ENCODE measurements around the gene PSPC1. TPM values are rescaled to one million over a fixed set of nuclear protein-coding genes. Genes with fewer than 3 reads are reported as not detected.

Gene PSPC1
- total RNA-seq, 1 donor from 2014 or later, result 28.8 TPM

- intact Hi-C loops (cut with DNase I), result no loop called here
- DNase-seq (ENCODE audit: low spot score), result no peak
Measured at GRCh38 chr13:19681517-19681916, 101.2 kb downstream of the PSPC1 start.

DNA sequence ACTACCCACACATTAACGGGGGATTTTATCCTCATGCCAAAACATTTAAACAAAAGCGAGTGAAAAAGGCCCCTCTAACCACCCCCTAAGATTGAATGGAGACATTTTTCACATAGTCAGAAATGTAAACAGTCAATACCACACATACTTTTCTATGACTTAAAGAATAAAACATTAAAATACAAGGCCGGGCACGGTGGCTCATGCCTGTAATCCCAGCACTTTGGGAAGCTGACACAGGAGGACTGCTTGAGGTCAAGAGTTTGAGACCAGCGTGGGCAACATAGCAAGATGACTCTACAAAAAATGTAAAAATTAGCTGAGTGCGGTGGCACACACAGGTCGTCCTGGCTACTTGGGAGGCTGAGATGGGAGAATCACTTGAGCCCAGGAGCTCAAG, 102.0 kb downstream of the PSPC1 start:
- intact Hi-C loops (cut with DNase I), result no loop called here
- DNase-seq (ENCODE audit: low spot score), result no peak

DNA sequence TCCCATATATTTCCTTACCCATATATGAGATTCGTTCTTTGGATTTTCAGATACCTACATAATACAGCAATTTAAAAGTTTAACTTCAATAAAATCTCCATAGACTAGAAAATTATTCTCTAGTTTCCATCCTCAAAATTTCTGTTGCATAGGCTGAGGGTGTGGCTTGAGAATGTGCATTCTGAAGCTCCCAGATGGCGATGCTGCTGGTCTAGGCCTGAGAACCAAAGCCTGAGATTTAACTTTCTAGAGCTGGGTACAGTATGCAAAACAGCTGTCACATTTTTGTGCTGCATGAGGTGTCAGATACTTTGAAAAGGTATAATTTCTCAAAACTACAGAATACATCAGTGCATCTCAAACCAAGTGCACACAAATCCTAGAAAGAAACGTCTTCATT, 106.6 kb downstream of the PSPC1 start:
- no peak for DNase-seq (ENCODE audit: low spot score)
- intact Hi-C loops (cut with DNase I), result no loop called here

GRCh38 chr13:19674898-19675297, 107.8 kb downstream of the PSPC1 start:
- no peak for DNase-seq (ENCODE audit: low spot score)
- intact Hi-C loops (cut with DNase I), result no loop called here

- intact Hi-C loops (cut with DNase I), result no loop called here
- DNase-seq (ENCODE audit: low spot score), result no peak
Measured at GRCh38 chr13:19673473-19674430, 109.0 kb downstream of the PSPC1 start.

GRCh38 chr13:19672990-19673389, 109.8 kb downstream of the PSPC1 start:
- intact Hi-C loops (cut with DNase I), result no loop called here
- no peak for DNase-seq (ENCODE audit: low spot score)

DNA sequence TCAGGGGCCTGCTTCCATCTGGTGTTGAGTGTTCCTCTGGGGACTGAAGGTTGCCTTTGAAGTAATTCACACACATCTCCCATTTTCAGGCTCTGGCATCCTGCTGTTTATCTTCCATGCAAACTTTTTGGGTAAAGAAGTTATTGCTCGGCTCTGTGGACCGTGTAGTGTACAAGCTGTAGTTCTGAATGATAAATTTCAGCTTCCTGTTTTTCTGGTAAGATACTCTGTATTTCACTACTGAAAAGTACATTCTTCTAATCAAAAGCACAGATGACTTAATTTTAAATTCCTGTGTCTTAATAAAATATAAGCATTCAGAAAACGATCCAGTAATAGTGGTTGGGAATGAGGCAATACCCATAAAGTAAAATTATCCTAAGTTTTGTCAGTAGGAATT, 112.6 kb downstream of the PSPC1 start:
- no peak for DNase-seq (ENCODE audit: low spot score)
- intact Hi-C loops (cut with DNase I), result no loop called here

DNA sequence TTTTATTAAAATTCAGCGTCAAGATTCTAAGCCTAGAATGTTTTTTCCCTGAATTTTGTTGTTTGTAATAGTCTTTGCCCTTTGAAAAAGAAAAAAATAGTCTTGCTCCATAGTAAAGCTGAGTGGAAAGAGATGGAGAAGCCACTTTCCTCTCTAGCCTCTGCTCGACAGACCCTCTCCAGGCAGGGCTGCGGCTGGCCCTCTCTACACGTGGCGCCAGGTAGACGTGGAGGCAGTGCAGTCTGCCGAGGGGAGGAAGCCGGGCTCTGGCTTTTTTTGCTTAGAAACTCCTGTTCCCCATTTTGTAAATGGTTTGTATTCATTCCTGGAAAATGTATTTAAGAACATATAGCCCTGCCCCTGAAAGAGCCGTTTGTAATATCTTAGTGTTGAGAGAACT, 114.0 kb downstream of the PSPC1 start:
- intact Hi-C loops (cut with DNase I), result no loop called here
- DNase-seq (ENCODE audit: low spot score), result no peak

DNA sequence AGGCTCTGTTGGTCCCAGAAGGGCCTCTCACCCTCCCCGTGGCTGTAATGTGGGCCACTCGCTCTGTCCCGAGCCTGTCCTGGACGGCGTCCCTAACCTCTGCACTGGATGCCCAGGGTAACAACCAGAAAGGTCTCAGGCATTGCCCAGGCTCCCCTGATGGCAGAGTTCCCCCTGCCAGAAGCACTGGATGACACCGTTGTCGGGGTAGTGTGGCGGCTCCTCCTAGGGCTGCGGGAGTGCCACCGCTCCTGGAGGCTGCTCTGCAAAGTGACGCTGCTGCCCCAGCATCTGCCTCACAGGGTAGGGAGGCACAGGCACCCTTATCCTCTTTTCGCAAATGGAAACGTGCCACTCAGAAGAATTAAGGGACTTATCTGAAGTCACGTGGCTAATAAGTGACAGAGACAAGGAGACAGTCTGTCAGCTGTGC, 117.3 kb downstream of the PSPC1 start:
- no peak for DNase-seq (ENCODE audit: low spot score)
- intact Hi-C loops (cut with DNase I), result no loop called here

- intact Hi-C loops (cut with DNase I), result no loop called here
- no peak for DNase-seq (ENCODE audit: low spot score)
Measured at GRCh38 chr13:19664481-19665230, 118.1 kb downstream of the PSPC1 start.

DNA sequence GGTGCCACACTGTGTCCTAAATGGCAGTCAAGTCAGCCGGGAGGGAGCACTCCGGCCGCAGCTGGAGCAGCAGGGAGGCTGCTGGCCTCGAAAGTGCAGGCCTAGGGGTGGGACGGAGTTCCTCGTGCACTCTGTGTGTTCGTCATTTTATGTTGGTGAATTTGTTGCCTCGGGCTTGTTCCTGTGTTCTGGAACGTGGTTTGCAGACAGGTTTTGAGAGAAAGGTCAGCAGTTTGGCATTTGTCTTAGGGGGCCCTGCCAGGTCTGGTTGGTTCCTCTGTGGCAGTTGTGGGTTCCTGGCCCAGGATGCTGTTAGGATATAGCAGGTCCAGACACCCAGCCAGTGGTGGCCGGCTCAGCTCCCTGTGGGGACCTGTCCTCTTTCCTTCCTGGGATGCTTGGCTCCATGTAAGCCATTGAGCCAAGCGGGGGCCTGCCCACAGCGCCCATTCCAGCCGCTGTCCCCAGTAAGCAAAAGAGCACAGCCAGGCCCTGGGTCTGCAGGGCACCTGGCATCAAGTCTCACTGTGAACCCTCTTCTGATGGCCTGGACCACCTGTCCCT, 119.2 kb downstream of the PSPC1 start:
- no peak for DNase-seq (ENCODE audit: low spot score)
- intact Hi-C loops (cut with DNase I), result no loop called here

- no peak for DNase-seq (ENCODE audit: low spot score)
- intact Hi-C loops (cut with DNase I), result no loop called here
Measured at GRCh38 chr13:19661561-19661960, 121.2 kb downstream of the PSPC1 start.

GRCh38 chr13:19661126-19661525, 121.6 kb downstream of the PSPC1 start:
- no peak for DNase-seq (ENCODE audit: low spot score)
- intact Hi-C loops (cut with DNase I), result no loop called here

DNA sequence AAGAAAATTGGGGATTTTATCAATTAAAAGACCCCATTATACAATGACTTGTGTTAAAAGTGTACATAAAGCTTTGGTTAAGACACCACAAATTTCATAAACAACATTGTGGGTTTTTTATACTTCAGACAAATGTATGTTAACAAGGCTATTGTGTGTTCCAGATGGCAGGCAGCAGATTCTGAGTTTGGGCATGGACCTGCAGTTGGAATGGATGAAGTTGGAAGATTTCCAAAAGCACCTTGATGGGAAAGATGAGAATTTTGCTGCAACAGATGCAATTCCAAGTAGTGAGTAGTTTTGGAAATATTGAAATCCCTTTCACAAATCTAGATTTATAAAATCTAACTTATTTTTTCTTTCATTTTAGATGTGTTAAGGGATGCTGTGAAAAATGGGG, 123.9 kb downstream of the PSPC1 start:
- no peak for DNase-seq (ENCODE audit: low spot score)

DNA sequence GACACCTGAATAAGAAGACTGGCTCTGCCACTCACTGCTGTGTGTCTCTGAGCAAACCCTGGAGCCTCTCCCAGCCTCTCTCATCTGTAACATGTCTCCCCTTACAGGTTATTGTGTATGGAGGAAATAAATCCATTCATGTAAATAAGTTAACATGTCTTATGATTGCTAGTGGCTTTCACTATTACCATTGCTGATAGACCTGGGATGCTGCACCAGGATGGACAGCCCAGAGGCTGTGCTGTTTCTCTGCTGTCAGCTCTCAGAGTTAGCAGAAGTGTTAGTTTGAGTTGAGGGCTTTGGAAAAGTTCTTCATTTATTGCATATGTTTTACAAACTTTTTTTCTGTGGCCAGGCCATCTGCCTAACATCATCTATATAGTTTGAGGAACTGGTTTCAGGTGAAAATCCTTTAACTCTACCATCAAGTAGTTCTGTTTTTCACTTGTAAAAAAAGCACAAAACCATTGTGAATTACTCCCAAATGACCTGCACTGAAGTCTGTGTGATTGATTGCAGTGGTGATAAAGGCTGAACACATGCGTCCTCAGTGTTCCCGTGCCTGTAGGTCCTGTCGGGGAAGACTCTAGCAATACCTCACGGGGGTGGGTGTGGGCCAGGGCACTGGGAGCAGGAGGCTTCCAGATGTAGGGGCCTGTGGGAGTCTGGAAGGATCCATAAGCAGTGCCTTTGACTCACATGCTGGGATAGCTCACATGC, 124.7 kb downstream of the PSPC1 start:
- intact Hi-C loops (cut with DNase I), result no loop called here
- DNase-seq (ENCODE audit: low spot score), result no peak

More for the DNA sequence above, 123.9 kb downstream of the PSPC1 start:
- intact Hi-C loops (cut with DNase I), result no loop called here

Other genes with a start within 250 kb of the PSPC1 start
- not detected for gene TPTE2, start 221.4 kb downstream of the PSPC1 start, total RNA-seq
- gene MPHOSPH8, start 149.3 kb downstream of the PSPC1 start, total RNA-seq, result 34.1 TPM
- gene ZMYM5, start 80.7 kb upstream of the PSPC1 start, total RNA-seq, result 8.3 TPM
- gene ZMYM2, start 175.8 kb upstream of the PSPC1 start, total RNA-seq, result 55.1 TPM

Data from cardiac septum (tissue), 1 donor.